ENCODE measurements around the gene APOL4. TPM values are rescaled to one million over a fixed set of nuclear protein-coding genes. Genes with fewer than 3 reads are reported as not detected.
"Not testable (repeated sequence)": the region's sequence is repeated elsewhere in the genome, so short reads cannot be mapped to it uniquely, and the experiment has no call there.

Gene APOL4
- total RNA-seq, 1 donor from 2014 or later: 2.0 TPM

GRCh38 chr22:36185828-36186624 is 15.6 kb downstream of the APOL4 start:
- DNase-seq (ENCODE audit: low read depth in 2 of 2): peak in 1 of 2 donors; percentile 28

- DNase-seq (ENCODE audit: low read depth in 2 of 2): peak; percentile 41 to 84
These were observed 17.1 kb downstream of the APOL4 start for GRCh38 chr22:36184433-36185025.

- no peak for DNase-seq (ENCODE audit: low read depth in 2 of 2)
These were observed 18.2 kb downstream of the APOL4 start for GRCh38 chr22:36183446-36183845.

- DNase-seq (ENCODE audit: low read depth in 2 of 2): no peak
These were observed 18.8 kb downstream of the APOL4 start for GRCh38 chr22:36182857-36183256.

GRCh38 chr22:36182056-36182455 is 19.6 kb downstream of the APOL4 start:
- DNase-seq (ENCODE audit: low read depth in 2 of 2): no peak

GRCh38 chr22:36180928-36181327 is 20.7 kb downstream of the APOL4 start:
- no peak for DNase-seq (ENCODE audit: low read depth in 2 of 2)

- peak; percentile 77 to 84 for DNase-seq (ENCODE audit: low read depth in 2 of 2)
These were observed 21.4 kb downstream of the APOL4 start for GRCh38 chr22:36180038-36180880.

- no peak for DNase-seq (ENCODE audit: low read depth in 2 of 2)
These were observed 24.4 kb downstream of the APOL4 start for GRCh38 chr22:36177160-36177559.

GRCh38 chr22:36175892-36176291 is 25.7 kb downstream of the APOL4 start:
- no peak for DNase-seq (ENCODE audit: low read depth in 2 of 2)

GRCh38 chr22:36171941-36172340 is 29.7 kb downstream of the APOL4 start:
- DNase-seq (ENCODE audit: low read depth in 2 of 2): no peak

GRCh38 chr22:36166518-36167220 is 34.9 kb downstream of the APOL4 start:
- DNase-seq (ENCODE audit: low read depth in 2 of 2): no peak

- DNase-seq (ENCODE audit: low read depth in 2 of 2): no peak
These were observed 35.5 kb downstream of the APOL4 start for GRCh38 chr22:36166086-36166485.

- DNase-seq (ENCODE audit: low read depth in 2 of 2): no peak
These were observed 36.5 kb downstream of the APOL4 start for GRCh38 chr22:36165141-36165540.

GRCh38 chr22:36164621-36165020 is 37.0 kb downstream of the APOL4 start:
- DNase-seq (ENCODE audit: low read depth in 2 of 2): no peak

- DNase-seq (ENCODE audit: low read depth in 2 of 2): no peak
These were observed 38.1 kb downstream of the APOL4 start for GRCh38 chr22:36163497-36163896.

- no peak for DNase-seq (ENCODE audit: low read depth in 2 of 2)
These were observed 39.2 kb downstream of the APOL4 start for GRCh38 chr22:36162127-36163034.

- DNase-seq (ENCODE audit: low read depth in 2 of 2): not testable (repeated sequence)
These were observed 39.8 kb downstream of the APOL4 start for GRCh38 chr22:36161793-36162126.

GRCh38 chr22:36160499-36160942 is 41.1 kb downstream of the APOL4 start, which contains the start of gene APOL3:
APOL3 (minus strand) TSS chr22:36160755; CDS start chr22:36149055, 11,700 bp downstream.
- peak; percentile 91 for DNase-seq (ENCODE audit: low read depth in 2 of 2)

- peak; percentile 97 to 98 for DNase-seq (ENCODE audit: low read depth in 2 of 2)
These were observed 44.8 kb downstream of the APOL4 start for GRCh38 chr22:36156515-36157419.

Measured in lung microvascular endothelial cell (primary cell).